WTC11 (cell line): ENCODE data around the gene DOCK1. TPM values are rescaled to one million over a fixed set of nuclear protein-coding genes. Genes with fewer than 3 reads are reported as not detected.

Experiments used
- ATAC-seq: fragments of 200-7000 bp; cut with Tn5 transposase; 2 replicates; pipeline ENCODE4 v1.10.0; 2021; ENCODE audit warnings: mild to moderate bottlenecking, moderate library complexity
- CTCF ChIA-PET: fragments of 300-600 bp; sonication (Branson Sonifier 250); formaldehyde crosslinking; loops from one replicate; lab custom pipeline; 2021; ENCODE audit warnings: antibody characterized with exemption; lab: Charles Lee
- POLR2A ChIA-PET: fragments of 350-600 bp; sonication (Branson Sonifier 250); formaldehyde crosslinking; loops from one replicate; lab custom pipeline; 2021; ENCODE audit warnings: antibody characterized with exemption; lab: Charles Lee
- DNase-seq: peaks from one replicate; pipeline ENCODE4 v3.0.0; 2021; ENCODE audit warnings: low spot score
- H3K27ac Mint-ChIP-seq: 2 replicates; pipeline ENCODE4 v1.8.0; 2021; ENCODE audit warnings: mixed read lengths
- H3K27me3 Mint-ChIP-seq: 2 replicates; pipeline ENCODE4 v1.8.0; 2021; ENCODE audit warnings: low read depth, mild to moderate bottlenecking, moderate library complexity, mixed read lengths
- H3K36me3 Mint-ChIP-seq: 2 replicates; pipeline ENCODE4 v1.8.0; 2021; ENCODE audit warnings: mixed read lengths
- H3K4me1 Mint-ChIP-seq: 2 replicates; pipeline ENCODE4 v1.8.0; 2022; ENCODE audit warnings: mixed read lengths
- H3K4me3 Mint-ChIP-seq: 2 replicates; pipeline ENCODE4 v1.8.0; 2021; ENCODE audit warnings: mild to moderate bottlenecking, moderate library complexity, mixed read lengths
- H3K9me3 Mint-ChIP-seq: 2 replicates; pipeline ENCODE4 v1.8.0; 2021; ENCODE audit warnings: mixed read lengths
- AFF4 ChIP-seq: sonication (generic); formaldehyde crosslinking; IDR thresholded peaks from 2 replicates; pipeline ENCODE4 v1.8.1; 2023; ENCODE audit warnings: mild to moderate bottlenecking, missing genetic modification reagents, borderline replicate concordance
- ATF1 ChIP-seq: sonication (generic); formaldehyde crosslinking; IDR thresholded peaks from 2 replicates; pipeline ENCODE4 v1.8.1; 2023; ENCODE audit warnings: mild to moderate bottlenecking, moderate library complexity, missing genetic modification reagents
- ATF3 ChIP-seq: sonication (generic); formaldehyde crosslinking; conservative IDR thresholded peaks from 2 replicates; pipeline ENCODE4 v1.8.1; 2022; ENCODE audit warnings: mild to moderate bottlenecking, missing genetic modification reagents
- CBFB ChIP-seq: sonication (generic); formaldehyde crosslinking; IDR thresholded peaks from 2 replicates; pipeline ENCODE4 v1.8.1; 2022; ENCODE audit warnings: mild to moderate bottlenecking, low read depth, missing genetic modification reagents
- EMX1 ChIP-seq: fragments of 250-450 bp; sonication (Bioruptor Pico); IDR thresholded peaks from 2 replicates; pipeline ENCODE4 v1.8.0; 2021; ENCODE audit warnings: mild to moderate bottlenecking
- ERG ChIP-seq: fragments of 250-450 bp; sonication (Bioruptor Pico); IDR thresholded peaks from 2 replicates; pipeline ENCODE4 v1.8.0; 2021; ENCODE audit warnings: mild to moderate bottlenecking
- ETV6 ChIP-seq: sonication (generic); formaldehyde crosslinking; IDR thresholded peaks from 2 replicates; pipeline ENCODE4 v1.8.1; 2022; ENCODE audit warnings: mild to moderate bottlenecking, missing genetic modification reagents
- GABPB1 ChIP-seq: sonication (generic); formaldehyde crosslinking; IDR thresholded peaks from 2 replicates; pipeline ENCODE4 v1.8.1; 2023; ENCODE audit warnings: mild to moderate bottlenecking, missing genetic modification reagents
- IRF2 ChIP-seq: sonication (generic); formaldehyde crosslinking; IDR thresholded peaks from 2 replicates; pipeline ENCODE4 v1.8.0; 2022; ENCODE audit warnings: low read depth, missing genetic modification reagents, borderline replicate concordance
- JAZF1 ChIP-seq: fragments of 250-450 bp; sonication (Bioruptor Pico); IDR thresholded peaks from 2 replicates; pipeline ENCODE4 v1.9.0; 2021; ENCODE audit warnings: moderate library complexity, mild to moderate bottlenecking, inconsistent platforms
- MYBL2 ChIP-seq: sonication (generic); formaldehyde crosslinking; IDR thresholded peaks from 2 replicates; pipeline ENCODE4 v1.8.1; 2023; ENCODE audit warnings: mild to moderate bottlenecking, moderate library complexity, missing genetic modification reagents
- NFE2L1 ChIP-seq: sonication (generic); formaldehyde crosslinking; IDR thresholded peaks from 2 replicates; pipeline ENCODE4 v1.8.1; 2023; ENCODE audit warnings: missing genetic modification reagents
- NR2C2 ChIP-seq: sonication (generic); formaldehyde crosslinking; IDR thresholded peaks from 2 replicates; pipeline ENCODE4 v1.8.0; 2022; ENCODE audit warnings: mild to moderate bottlenecking, missing genetic modification reagents
- NR3C1 ChIP-seq: sonication (generic); formaldehyde crosslinking; conservative IDR thresholded peaks from 2 replicates; pipeline ENCODE4 v1.8.1; 2023; ENCODE audit warnings: low read depth, mild to moderate bottlenecking, missing genetic modification reagents
- SMAD4 ChIP-seq: sonication (generic); formaldehyde crosslinking; IDR thresholded peaks from 2 replicates; pipeline ENCODE4 v1.8.0; 2022; ENCODE audit warnings: mild to moderate bottlenecking, missing genetic modification reagents
- SOX15 ChIP-seq: fragments of 250-450 bp; sonication (Bioruptor Pico); IDR thresholded peaks from 2 replicates; pipeline ENCODE4 v1.9.0; 2021; ENCODE audit warnings: mild to moderate bottlenecking
- TCF7 ChIP-seq: sonication (generic); formaldehyde crosslinking; IDR thresholded peaks from 2 replicates; pipeline ENCODE4 v1.8.0; 2022; ENCODE audit warnings: mild to moderate bottlenecking, low read depth, missing genetic modification reagents, moderate library complexity
- TEAD4 ChIP-seq: sonication (generic); formaldehyde crosslinking; IDR thresholded peaks from 2 replicates; pipeline ENCODE4 v1.8.0; 2022; ENCODE audit warnings: mild to moderate bottlenecking, missing genetic modification reagents
- ZNF121 ChIP-seq: sonication (generic); formaldehyde crosslinking; IDR thresholded peaks from 2 replicates; pipeline ENCODE4 v1.8.0; 2023; ENCODE audit warnings: missing genetic modification reagents
- ZNF138 ChIP-seq: sonication (generic); formaldehyde crosslinking; conservative IDR thresholded peaks from 2 replicates; pipeline ENCODE4 v1.8.1; 2022; ENCODE audit warnings: mild to moderate bottlenecking, moderate library complexity, missing genetic modification reagents
- ZNF263 ChIP-seq: sonication (generic); formaldehyde crosslinking; IDR thresholded peaks from 2 replicates; pipeline ENCODE4 v1.8.1; 2022; ENCODE audit warnings: low read depth, mild to moderate bottlenecking, moderate library complexity, missing genetic modification reagents
- ZNF416 ChIP-seq: fragments of 250-450 bp; sonication (Bioruptor Pico); IDR thresholded peaks from 2 replicates; pipeline ENCODE4 v1.9.0; 2021; ENCODE audit warnings: mild to moderate bottlenecking, inconsistent platforms
- ZNF423 ChIP-seq: fragments of 250-450 bp; sonication (Bioruptor Pico); IDR thresholded peaks from 2 replicates; pipeline ENCODE4 v2.1.2; 2022; ENCODE audit warnings: mild to moderate bottlenecking, moderate library complexity
- total RNA-seq: library from RNA; stranded (reverse); gene quantifications from 3 replicates; pipeline ENCODE4 v1.2.3, GENCODE V29; 2021
- TF ChIP-seq, protein P1 (sequence below): sonication (generic); formaldehyde crosslinking; IDR thresholded peaks from 2 replicates; pipeline ENCODE4 v1.8.1; 2022; ENCODE audit warnings: missing genetic modification reagents, borderline replicate concordance
- TF ChIP-seq, protein P2 (sequence below): sonication (generic); formaldehyde crosslinking; IDR thresholded peaks from 2 replicates; pipeline ENCODE4 v1.8.0; 2022; ENCODE audit warnings: mild to moderate bottlenecking, missing genetic modification reagents
- TF ChIP-seq, protein P3 (sequence below): sonication (generic); formaldehyde crosslinking; IDR thresholded peaks from 2 replicates; pipeline ENCODE4 v1.8.1; 2022; ENCODE audit warnings: mild to moderate bottlenecking, missing genetic modification reagents, moderate library complexity, borderline replicate concordance

DOCK1 gene
- total RNA-seq, 1 experiment from 2014 or later = 52.1 TPM

DNA sequence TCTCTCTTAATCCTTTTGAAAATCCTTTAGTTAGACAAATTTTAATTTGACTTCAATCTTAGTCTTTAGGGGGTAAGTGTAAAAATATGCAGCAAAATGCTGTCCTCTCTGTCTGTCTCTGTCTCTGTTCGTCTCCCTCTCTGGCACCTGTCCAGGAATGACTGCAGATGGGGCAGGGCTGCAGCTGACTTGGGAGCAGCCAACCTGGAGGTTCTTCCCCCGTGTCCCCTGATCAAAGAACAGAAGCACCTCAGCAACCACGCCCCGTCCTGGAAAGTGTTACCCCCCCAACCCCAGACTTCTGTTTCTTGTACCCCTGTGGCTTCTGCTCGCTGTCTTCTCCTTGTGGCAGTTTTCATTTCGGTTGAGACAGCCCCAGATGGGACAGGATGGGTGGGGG lies 502.3 kb downstream of the DOCK1 start:
- no peaks in the 10 kb centered on the region for H3K27me3 Mint-ChIP-seq
- POLR2A ChIA-PET = no interaction called here
- CTCF ChIA-PET = no interaction called here

GRCh38 chr10:127408112-127408710 lies 503.0 kb downstream of the DOCK1 start:
- Mint-ChIP-seq H3K36me3 (peaks cover 14% of the 10 kb centered on the region), H3K4me1 (no peaks in the 10 kb centered on the region), H3K27me3 (no peaks in the 10 kb centered on the region), H3K4me3 (no peak overlapping the region), H3K9me3 (no peaks in the 10 kb centered on the region), H3K27ac (no peak overlapping the region)
- DNase-seq (no peak), ATAC-seq (no peak)
- ChIA-PET CTCF (no interaction called here), POLR2A (no interaction called here)
- no peak for TF ChIP-seq JAZF1 (CRISPR knock-in tag)
- no peak for TF ChIP-seq ATF3 (CRISPR knock-in tag)
- no peak for TF ChIP-seq SOX15 (CRISPR knock-in tag)
- no peak for TF ChIP-seq ZNF263
- no peak for TF ChIP-seq MYBL2 (CRISPR knock-in tag)
- no peak for TF ChIP-seq ATF1 (CRISPR knock-in tag)
- no peak for TF ChIP-seq ZNF423 (CRISPR knock-in tag)
- no peak for TF ChIP-seq EMX1 (CRISPR knock-in tag)
- no peak for TF ChIP-seq SMAD4
- TF ChIP-seq TCF7 (CRISPR knock-in tag) = no peak
- TF ChIP-seq, protein P1, sequence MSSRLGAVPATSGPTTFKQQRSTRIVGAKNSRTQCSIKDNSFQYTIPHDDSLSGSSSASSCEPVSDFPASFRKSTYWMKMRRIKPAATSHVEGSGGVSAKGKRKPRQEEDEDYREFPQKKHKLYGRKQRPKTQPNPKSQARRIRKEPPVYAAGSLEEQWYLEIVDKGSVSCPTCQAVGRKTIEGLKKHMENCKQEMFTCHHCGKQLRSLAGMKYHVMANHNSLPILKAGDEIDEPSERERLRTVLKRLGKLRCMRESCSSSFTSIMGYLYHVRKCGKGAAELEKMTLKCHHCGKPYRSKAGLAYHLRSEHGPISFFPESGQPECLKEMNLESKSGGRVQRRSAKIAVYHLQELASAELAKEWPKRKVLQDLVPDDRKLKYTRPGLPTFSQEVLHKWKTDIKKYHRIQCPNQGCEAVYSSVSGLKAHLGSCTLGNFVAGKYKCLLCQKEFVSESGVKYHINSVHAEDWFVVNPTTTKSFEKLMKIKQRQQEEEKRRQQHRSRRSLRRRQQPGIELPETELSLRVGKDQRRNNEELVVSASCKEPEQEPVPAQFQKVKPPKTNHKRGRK (CRISPR knock-in tag) = no peak

More for the DNA sequence above, 502.3 kb downstream of the DOCK1 start:
- no peak overlapping the region for H3K4me3 Mint-ChIP-seq
- H3K9me3 Mint-ChIP-seq = no peaks in the 10 kb centered on the region
- no peak for ATAC-seq
- TF ChIP-seq IRF2 (CRISPR knock-in tag) (no peak), NFE2L1 (no peak), NR3C1 (CRISPR knock-in tag) (no peak), ZNF423 (CRISPR knock-in tag) (no peak), ERG (CRISPR knock-in tag) (no peak), GABPB1 (CRISPR knock-in tag) (no peak), AFF4 (CRISPR knock-in tag) (no peak), SMAD4 (no peak), ZNF416 (CRISPR knock-in tag) (no peak), ZNF121 (CRISPR knock-in tag) (no peak), TEAD4 (CRISPR knock-in tag) (no peak), CBFB (CRISPR knock-in tag) (no peak), NR2C2 (no peak), ZNF138 (CRISPR knock-in tag) (no peak), ETV6 (CRISPR knock-in tag) (no peak)
- TF ChIP-seq, protein P2, sequence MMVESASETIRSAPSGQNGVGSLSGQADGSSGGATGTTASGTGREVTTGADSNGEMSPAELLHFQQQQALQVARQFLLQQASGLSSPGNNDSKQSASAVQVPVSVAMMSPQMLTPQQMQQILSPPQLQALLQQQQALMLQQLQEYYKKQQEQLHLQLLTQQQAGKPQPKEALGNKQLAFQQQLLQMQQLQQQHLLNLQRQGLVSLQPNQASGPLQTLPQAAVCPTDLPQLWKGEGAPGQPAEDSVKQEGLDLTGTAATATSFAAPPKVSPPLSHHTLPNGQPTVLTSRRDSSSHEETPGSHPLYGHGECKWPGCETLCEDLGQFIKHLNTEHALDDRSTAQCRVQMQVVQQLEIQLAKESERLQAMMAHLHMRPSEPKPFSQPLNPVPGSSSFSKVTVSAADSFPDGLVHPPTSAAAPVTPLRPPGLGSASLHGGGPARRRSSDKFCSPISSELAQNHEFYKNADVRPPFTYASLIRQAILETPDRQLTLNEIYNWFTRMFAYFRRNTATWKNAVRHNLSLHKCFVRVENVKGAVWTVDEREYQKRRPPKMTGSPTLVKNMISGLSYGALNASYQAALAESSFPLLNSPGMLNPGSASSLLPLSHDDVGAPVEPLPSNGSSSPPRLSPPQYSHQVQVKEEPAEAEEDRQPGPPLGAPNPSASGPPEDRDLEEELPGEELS (CRISPR knock-in tag) = no peak
- TF ChIP-seq, protein P3, sequence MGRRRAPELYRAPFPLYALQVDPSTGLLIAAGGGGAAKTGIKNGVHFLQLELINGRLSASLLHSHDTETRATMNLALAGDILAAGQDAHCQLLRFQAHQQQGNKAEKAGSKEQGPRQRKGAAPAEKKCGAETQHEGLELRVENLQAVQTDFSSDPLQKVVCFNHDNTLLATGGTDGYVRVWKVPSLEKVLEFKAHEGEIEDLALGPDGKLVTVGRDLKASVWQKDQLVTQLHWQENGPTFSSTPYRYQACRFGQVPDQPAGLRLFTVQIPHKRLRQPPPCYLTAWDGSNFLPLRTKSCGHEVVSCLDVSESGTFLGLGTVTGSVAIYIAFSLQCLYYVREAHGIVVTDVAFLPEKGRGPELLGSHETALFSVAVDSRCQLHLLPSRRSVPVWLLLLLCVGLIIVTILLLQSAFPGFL = no peak
- H3K36me3 Mint-ChIP-seq = peaks cover 14% of the 10 kb centered on the region
- no peak for DNase-seq
- H3K4me1 Mint-ChIP-seq = no peaks in the 10 kb centered on the region
- no peak overlapping the region for H3K27ac Mint-ChIP-seq
